GM12878 (cell line): ENCODE data around the gene STAT3. TPM values are rescaled to one million over a fixed set of nuclear protein-coding genes. Genes with fewer than 3 reads are reported as not detected.
"Not testable (repeated sequence)": the region's sequence is repeated elsewhere in the genome, so short reads cannot be mapped to it uniquely, and the experiment has no call there.

Experiments
- ATAC-seq: fragments of 200-7000 bp; cut with Tn5 transposase; 3 replicates; pipeline ENCODE4 v1.9.1; 2020; ENCODE audit warnings: mild to moderate bottlenecking, moderate library complexity
- BruUV-seq: library from RNA; stranded (reverse); fragments of 400-500 nt; replicated peaks from 2 replicates; lab custom pipeline; 2021; lab: Mats Ljungman, UMichigan
- CTCF ChIA-PET: fragments of 300-600 bp; sonication (Branson Sonifier 250); formaldehyde crosslinking; extraction: SDS; loops from one replicate; lab custom pipeline; 2021; ENCODE audit warnings: inconsistent platforms; lab: Yijun Ruan, JAX
- POLR2A ChIA-PET: fragments of 350-600 bp; formaldehyde crosslinking; extraction: SDS; loops from one replicate; lab custom pipeline; 2021; ENCODE audit warnings: inconsistent platforms; lab: Charles Lee
- RAD21 ChIA-PET: fragments of 300-600 bp; sonication (Branson Sonifier 250); formaldehyde crosslinking; loops from one replicate; lab custom pipeline; 2023; ENCODE audit warnings: antibody characterized with exemption; ENCODE audit not compliant: unreplicated experiment; lab: Charles Lee
- SMC1A ChIA-PET: fragments of 300-600 bp; sonication (Branson Sonifier 250); formaldehyde crosslinking; loops from one replicate; lab custom pipeline; 2023; ENCODE audit not compliant: unreplicated experiment, uncharacterized antibody; lab: Charles Lee
- DNase-seq: peaks from one replicate; pipeline ENCODE4 v3.0.0-alpha.2; 2011; ENCODE audit warnings: low read depth, low spot score
- FAIRE-seq: peaks from 3 replicates; lab custom pipeline; 2011; peaks lifted over from hg19 to GRCh38; lab: Jason Lieb, UNC
- H2AFZ ChIP-seq: 2 replicates; pipeline ENCODE4 v1.6.0; 2011; ENCODE audit warnings: low read depth, low read length, control low read depth; ENCODE audit not compliant: control insufficient read depth
- H3K27ac ChIP-seq: 2 replicates; pipeline ENCODE4 v1.5.1; 2011; ENCODE audit warnings: control low read depth; ENCODE audit not compliant: control insufficient read depth, insufficient read depth
- H3K27me3 ChIP-seq, 2 experiments: replicated peaks in 1 of 2; 2 replicates each; pipeline versions ENCODE4 v1.6.0 to v1.6.1; 2011; ENCODE audit warnings: low read length in 1 of 2; ENCODE audit not compliant: control insufficient read depth in 2 of 2, insufficient read depth in 2 of 2
- H3K36me3 ChIP-seq, 2 experiments: 2 replicates each; pipeline ENCODE4 v1.5.1; 2011; ENCODE audit warnings: low read length in 1 of 2; ENCODE audit not compliant: control insufficient read depth in 2 of 2, insufficient read depth in 2 of 2
- H3K4me1 ChIP-seq: 2 replicates; pipeline ENCODE4 v1.6.1; 2011; ENCODE audit warnings: mild to moderate bottlenecking, low read length, moderate library complexity, mixed read lengths; ENCODE audit not compliant: control insufficient read depth, insufficient read depth
- H3K4me2 ChIP-seq: 2 replicates; pipeline ENCODE4 v1.6.0; 2011; ENCODE audit warnings: control low read depth; ENCODE audit not compliant: control insufficient read depth, insufficient read depth
- H3K4me3 ChIP-seq: fragments of 200-600 bp; sonication (generic); 2 replicates; pipeline ENCODE4 v1.5.1; 2016
- H3K79me2 ChIP-seq: 2 replicates; pipeline ENCODE4 v1.6.0; 2011; ENCODE audit warnings: low read length; ENCODE audit not compliant: control insufficient read depth, insufficient read depth
- H3K9ac ChIP-seq: 2 replicates; pipeline ENCODE4 v1.8.0; 2011; ENCODE audit warnings: low read length, control low read depth, mixed read lengths; ENCODE audit not compliant: control insufficient read depth, insufficient read depth
- H3K9me3 ChIP-seq: replicated peaks from 3 replicates; pipeline ENCODE4 v1.5.1; 2011; ENCODE audit warnings: mild to moderate bottlenecking, low read length; ENCODE audit not compliant: control insufficient read depth, insufficient read depth
- H4K20me1 ChIP-seq: 2 replicates; pipeline ENCODE4 v1.6.0; 2011; ENCODE audit not compliant: control insufficient read depth, insufficient read depth
- WGBS: methylation state at CpG from one replicate; pipeline ENCODE4 v1.1.6; 2016; ENCODE audit warnings: low lambda C conversion rate; ENCODE audit not compliant: insufficient replicate concordance, insufficient coverage; ENCODE audit errors: missing lambda C conversion rate; 5-methylcytosine and 5-hydroxymethylcytosine counted together
- in situ Hi-C: fragments of 300-500 bp; cut with MboI; formaldehyde crosslinking; loops from 9 replicates; pipeline ENCODE4 v1.14.3; 2018; ENCODE audit warnings: mixed read lengths
- intact Hi-C: fragments of 100-400 bp; cut with micrococcal nuclease; formaldehyde crosslinking; loops from one replicate; pipeline ENCODE4 v1.14.2; 2022; ENCODE audit not compliant: unreplicated experiment
- polyA plus RNA-seq, 11 experiments: library from polyadenylated mRNA; depleted of rRNA in 4 of 11; unstranded in 6 of 11; stranded (reverse) in 5 of 11; fragments of >200 nt; fragmentation: Nextera tagmentation in 4 of 11; fragmentation: Illumina TruSeq in 1 of 11; extraction: Ambion mirVana in 4 of 11; extraction: Trizol in 1 of 11; gene quantifications; 1 replicate in 1 of 11; 2 replicates in 10 of 11; pipeline versions ENCODE4 v1.2.1 to v1.2.3, GENCODE V29; 2011 to 2016; ENCODE audit warnings: inconsistent platforms in 2 of 11, missing spikeins in 2 of 11, low read depth in 1 of 11
- total RNA-seq, 4 experiments: library from RNA; depleted of rRNA in 3 of 4; stranded (reverse); fragments of >200 nt in 3 of 4; fragmentation: Illumina TruSeq in 1 of 4; extraction: Trizol in 1 of 4; gene quantifications; 2 replicates each; pipeline versions ENCODE4 v1.2.1 to v1.2.3, GENCODE V29; 2013 to 2021

The STAT3 gene
- total and polyA plus RNA-seq, 10 of the 15 experiments (the other 5 are each of a cell fraction or from before 2014, with no cell fraction given): 18.4 to 96.4 (median 60.9) TPM

DNA sequence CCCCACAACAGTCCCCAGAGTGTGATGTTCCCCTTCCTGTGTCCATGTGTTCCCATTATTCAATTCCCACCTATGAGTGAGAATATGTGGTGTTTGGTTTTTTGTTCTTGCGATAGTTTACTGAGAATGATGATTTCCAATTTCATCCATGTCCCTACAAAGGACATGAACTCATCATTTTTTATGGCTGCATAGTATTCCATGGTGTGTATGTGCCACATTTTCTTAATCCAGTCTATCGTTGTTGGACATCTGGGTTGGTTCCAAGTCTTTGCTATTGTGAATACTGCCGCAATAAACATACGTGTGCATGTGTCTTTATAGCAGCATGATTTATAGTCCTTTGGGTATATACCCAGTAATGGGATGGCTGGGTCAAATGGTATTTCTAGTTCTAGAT, 123.9 kb downstream of the STAT3 start:
- H3K4me1 ChIP-seq, H4K20me1 ChIP-seq, ATAC-seq, H2AFZ ChIP-seq, H3K4me3 ChIP-seq, POLR2A ChIA-PET, H3K27me3 ChIP-seq, H3K27ac ChIP-seq, DNase-seq, H3K36me3 ChIP-seq, H3K9me3 ChIP-seq, RAD21 ChIA-PET, H3K9ac ChIP-seq, FAIRE-seq, intact Hi-C loops, in situ Hi-C loops, H3K4me2 ChIP-seq: not testable (repeated sequence)
- ChIA-PET SMC1A (interaction anchor here (1.0 kb wide), 1 partner anchor 9 kb away, joined by 4 read pairs; no protein-coding TSS in a partner anchor), CTCF (interaction anchor here (1.4 kb wide), 1 partner anchor 16 kb away, joined by 5 read pairs; no protein-coding TSS in a partner anchor)
- 96% methylated on average over 3 of the region's 4 CpGs for WGBS
- peaks cover 12% of the 10 kb centered on the region for H3K79me2 ChIP-seq
- BruUV-seq: TSS peak; percentile 51

Other genes with a start within 250 kb of the STAT3 start
Only the 7 nearest of the 15 such genes appear.
- 54.0 and 58.5 TPM in 2 replicates for gene STAT5B, start 112.1 kb downstream of the STAT3 start, total RNA-seq (2014; rRNA removed)
- 37.1 and 38.1 TPM in 2 replicates for gene STAT5B, start 112.1 kb downstream of the STAT3 start, total RNA-seq (2014; rRNA removed; fragmentation: Illumina TruSeq; extraction: Trizol)
- gene STAT5B, start 112.1 kb downstream of the STAT3 start, total RNA-seq (2021): 66.6 and 69.6 TPM in 2 replicates
- 46.0 and 52.8 TPM in 2 replicates for gene STAT5B, start 112.1 kb downstream of the STAT3 start, polyA plus RNA-seq (2011; rRNA removed)
- gene STAT5B, start 112.1 kb downstream of the STAT3 start, polyA plus RNA-seq (2014; fragmentation: Illumina TruSeq; extraction: Trizol): 57.8 and 60.2 TPM in 2 replicates
- 10 to 100 TPM; 11.0 to 11.8 TPM for gene STAT5B, start 112.1 kb downstream of the STAT3 start, polyA plus RNA-seq (2014; fragmentation: Nextera tagmentation; extraction: Ambion mirVana)
- gene STAT5B, start 112.1 kb downstream of the STAT3 start, polyA plus RNA-seq (2014; rRNA removed): 56.9 and 59.2 TPM in 2 replicates
- 10 to 100 TPM; 38.8 to 40.6 TPM for gene STAT5B, start 112.1 kb downstream of the STAT3 start, polyA plus RNA-seq (2016; fragmentation: Nextera tagmentation; extraction: Ambion mirVana)
- 71.1 and 81.1 TPM in 2 replicates for gene STAT5A, start 99.9 kb downstream of the STAT3 start, total RNA-seq (2014; rRNA removed)
- 25.6 and 26.1 TPM in 2 replicates for gene STAT5A, start 99.9 kb downstream of the STAT3 start, total RNA-seq (2014; rRNA removed; fragmentation: Illumina TruSeq; extraction: Trizol)
- 78.9 and 86.4 TPM in 2 replicates for gene STAT5A, start 99.9 kb downstream of the STAT3 start, total RNA-seq (2021)
- 24.8 and 41.2 TPM in 2 replicates for gene STAT5A, start 99.9 kb downstream of the STAT3 start, polyA plus RNA-seq (2011; rRNA removed)
- gene STAT5A, start 99.9 kb downstream of the STAT3 start, polyA plus RNA-seq (2014; fragmentation: Illumina TruSeq; extraction: Trizol): 64.7 and 66.2 TPM in 2 replicates
- 10 to 100 TPM; 14.8 to 24.0 TPM for gene STAT5A, start 99.9 kb downstream of the STAT3 start, polyA plus RNA-seq (2014; fragmentation: Nextera tagmentation; extraction: Ambion mirVana)
- gene STAT5A, start 99.9 kb downstream of the STAT3 start, polyA plus RNA-seq (2014; rRNA removed): 51.4 and 54.6 TPM in 2 replicates
- 10 to 100 TPM; 36.6 to 41.8 TPM for gene STAT5A, start 99.9 kb downstream of the STAT3 start, polyA plus RNA-seq (2016; fragmentation: Nextera tagmentation; extraction: Ambion mirVana)
- gene CAVIN1, start 34.8 kb upstream of the STAT3 start, total RNA-seq (2014; rRNA removed): 0.27 and 0.40 TPM in 2 replicates
- 0.18 and 0.40 TPM in 2 replicates for gene CAVIN1, start 34.8 kb upstream of the STAT3 start, total RNA-seq (2014; rRNA removed; fragmentation: Illumina TruSeq; extraction: Trizol)
- 0.93 and 1.1 TPM in 2 replicates for gene CAVIN1, start 34.8 kb upstream of the STAT3 start, total RNA-seq (2021)
- gene CAVIN1, start 34.8 kb upstream of the STAT3 start, polyA plus RNA-seq (2011; rRNA removed): 0.04 and 0.07 TPM in 2 replicates
- 0.22 and 0.34 TPM in 2 replicates for gene CAVIN1, start 34.8 kb upstream of the STAT3 start, polyA plus RNA-seq (2014; fragmentation: Illumina TruSeq; extraction: Trizol)
- gene CAVIN1, start 34.8 kb upstream of the STAT3 start, polyA plus RNA-seq (2014; fragmentation: Nextera tagmentation; extraction: Ambion mirVana): under 1 TPM; 0.03 to 0.05 TPM
- gene CAVIN1, start 34.8 kb upstream of the STAT3 start, polyA plus RNA-seq (2014; rRNA removed): 0.39 and 0.67 TPM in 2 replicates
- under 1 TPM; 0.30 to 0.40 TPM for gene CAVIN1, start 34.8 kb upstream of the STAT3 start, polyA plus RNA-seq (2016; fragmentation: Nextera tagmentation; extraction: Ambion mirVana)
- gene ATP6V0A1, start 70.4 kb upstream of the STAT3 start, total RNA-seq (2014; rRNA removed): 26.2 and 32.9 TPM in 2 replicates
- gene ATP6V0A1, start 70.4 kb upstream of the STAT3 start, total RNA-seq (2014; rRNA removed; fragmentation: Illumina TruSeq; extraction: Trizol): 21.8 and 23.4 TPM in 2 replicates
- gene ATP6V0A1, start 70.4 kb upstream of the STAT3 start, total RNA-seq (2021): 42.6 and 50.3 TPM in 2 replicates
- gene ATP6V0A1, start 70.4 kb upstream of the STAT3 start, polyA plus RNA-seq (2011; rRNA removed): 56.1 and 76.6 TPM in 2 replicates
- 43.1 and 63.1 TPM in 2 replicates for gene ATP6V0A1, start 70.4 kb upstream of the STAT3 start, polyA plus RNA-seq (2014; fragmentation: Illumina TruSeq; extraction: Trizol)
- gene ATP6V0A1, start 70.4 kb upstream of the STAT3 start, polyA plus RNA-seq (2014; fragmentation: Nextera tagmentation; extraction: Ambion mirVana): 1 to 10 TPM; 3.0 to 6.4 TPM
- 35.0 and 38.5 TPM in 2 replicates for gene ATP6V0A1, start 70.4 kb upstream of the STAT3 start, polyA plus RNA-seq (2014; rRNA removed)
- gene ATP6V0A1, start 70.4 kb upstream of the STAT3 start, polyA plus RNA-seq (2016; fragmentation: Nextera tagmentation; extraction: Ambion mirVana): 10 to 100 TPM; 28.3 to 33.4 TPM
- 19.0 and 23.1 TPM in 2 replicates for gene NAGLU, start 147.8 kb upstream of the STAT3 start, total RNA-seq (2014; rRNA removed)
- gene NAGLU, start 147.8 kb upstream of the STAT3 start, total RNA-seq (2014; rRNA removed; fragmentation: Illumina TruSeq; extraction: Trizol): 8.2 and 8.5 TPM in 2 replicates
- gene NAGLU, start 147.8 kb upstream of the STAT3 start, total RNA-seq (2021): 25.8 and 27.4 TPM in 2 replicates
- gene NAGLU, start 147.8 kb upstream of the STAT3 start, polyA plus RNA-seq (2011; rRNA removed): 4.6 and 9.3 TPM in 2 replicates
- gene NAGLU, start 147.8 kb upstream of the STAT3 start, polyA plus RNA-seq (2014; fragmentation: Illumina TruSeq; extraction: Trizol): 2.4 and 6.8 TPM in 2 replicates
- under 1 TPM; 0.23 to 0.69 TPM for gene NAGLU, start 147.8 kb upstream of the STAT3 start, polyA plus RNA-seq (2014; fragmentation: Nextera tagmentation; extraction: Ambion mirVana)
- 27.5 and 34.8 TPM in 2 replicates for gene NAGLU, start 147.8 kb upstream of the STAT3 start, polyA plus RNA-seq (2014; rRNA removed)
- gene NAGLU, start 147.8 kb upstream of the STAT3 start, polyA plus RNA-seq (2016; fragmentation: Nextera tagmentation; extraction: Ambion mirVana): 10 to 100 TPM in 1 of 2 experiments, 1 to 10 TPM in 1; 2.9 to 19.6 TPM
- 0.44 and 1.1 TPM in 2 replicates for gene HSD17B1, start 164.5 kb upstream of the STAT3 start, total RNA-seq (2014; rRNA removed)
- gene HSD17B1, start 164.5 kb upstream of the STAT3 start, total RNA-seq (2014; rRNA removed; fragmentation: Illumina TruSeq; extraction: Trizol): 0.14 and 0.36 TPM in 2 replicates
- 0.61 and 0.67 TPM in 2 replicates for gene HSD17B1, start 164.5 kb upstream of the STAT3 start, total RNA-seq (2021)
- 0.19 and 0.29 TPM in 2 replicates for gene HSD17B1, start 164.5 kb upstream of the STAT3 start, polyA plus RNA-seq (2011; rRNA removed)
- gene HSD17B1, start 164.5 kb upstream of the STAT3 start, polyA plus RNA-seq (2014; fragmentation: Illumina TruSeq; extraction: Trizol): 0.06 and 0.15 TPM in 2 replicates
- under 1 TPM; 0.21 to 0.26 TPM for gene HSD17B1, start 164.5 kb upstream of the STAT3 start, polyA plus RNA-seq (2014; fragmentation: Nextera tagmentation; extraction: Ambion mirVana)
- 0.22 and 0.47 TPM in 2 replicates for gene HSD17B1, start 164.5 kb upstream of the STAT3 start, polyA plus RNA-seq (2014; rRNA removed)
- gene HSD17B1, start 164.5 kb upstream of the STAT3 start, polyA plus RNA-seq (2016; fragmentation: Nextera tagmentation; extraction: Ambion mirVana): 1 to 10 TPM in 1 of 2 experiments, under 1 TPM in 1; 0.73 to 1.1 TPM
- 27.8 and 31.3 TPM in 2 replicates for gene COASY, start 173.7 kb upstream of the STAT3 start, total RNA-seq (2014; rRNA removed)
- 18.6 TPM in 2 replicates for gene COASY, start 173.7 kb upstream of the STAT3 start, total RNA-seq (2014; rRNA removed; fragmentation: Illumina TruSeq; extraction: Trizol)
- gene COASY, start 173.7 kb upstream of the STAT3 start, total RNA-seq (2021): 81.9 and 88.5 TPM in 2 replicates
- gene COASY, start 173.7 kb upstream of the STAT3 start, polyA plus RNA-seq (2011; rRNA removed): 19.9 and 33.1 TPM in 2 replicates
- gene COASY, start 173.7 kb upstream of the STAT3 start, polyA plus RNA-seq (2014; fragmentation: Illumina TruSeq; extraction: Trizol): 28.0 and 38.1 TPM in 2 replicates
- gene COASY, start 173.7 kb upstream of the STAT3 start, polyA plus RNA-seq (2014; fragmentation: Nextera tagmentation; extraction: Ambion mirVana): 10 to 100 TPM; 39.8 to 46.6 TPM
- 52.5 and 57.8 TPM in 2 replicates for gene COASY, start 173.7 kb upstream of the STAT3 start, polyA plus RNA-seq (2014; rRNA removed)
- gene COASY, start 173.7 kb upstream of the STAT3 start, polyA plus RNA-seq (2016; fragmentation: Nextera tagmentation; extraction: Ambion mirVana): 10 to 100 TPM; 88.1 to 93.9 TPM